HepG2 (cell line): ENCODE results near the gene ZNF284. TPM values are rescaled to one million over a fixed set of nuclear protein-coding genes. Genes with fewer than 3 reads are reported as not detected.

Experiments used
- AGO1 ChIP-seq: fragments of 200-400 bp; formaldehyde crosslinking; IDR thresholded peaks from 2 replicates; pipeline ENCODE4 v1.6.1; 2017; ENCODE audit warnings: mild to moderate bottlenecking, low read depth, low read length, moderate library complexity; ENCODE audit not compliant: poor library complexity, severe bottlenecking
- CBFB ChIP-seq: sonication (generic); formaldehyde crosslinking; IDR thresholded peaks from 2 replicates; pipeline ENCODE4 v1.4.0; 2020; ENCODE audit warnings: missing genetic modification reagents
- CC2D1A ChIP-seq: sonication (generic); formaldehyde crosslinking; IDR thresholded peaks from 2 replicates; pipeline ENCODE4 v1.8.1; 2023; ENCODE audit warnings: mild to moderate bottlenecking, missing genetic modification reagents
- GTF2F1 ChIP-seq: fragments of 150-350 bp; IDR thresholded peaks from 2 replicates; pipeline ENCODE4 v1.6.1; 2014; ENCODE audit warnings: low read length
- HMG20A ChIP-seq: IDR thresholded peaks from 2 replicates; pipeline ENCODE4 v1.6.1; 2016; ENCODE audit warnings: borderline replicate concordance
- HNRNPL ChIP-seq: fragments of 200-400 bp; formaldehyde crosslinking; IDR thresholded peaks from 2 replicates; pipeline ENCODE4 v1.6.1; 2017; ENCODE audit warnings: mild to moderate bottlenecking, low read depth, low read length
- JARID2 ChIP-seq: sonication (generic); formaldehyde crosslinking; IDR thresholded peaks from 2 replicates; pipeline ENCODE4 v1.8.1; 2023; ENCODE audit warnings: missing genetic modification reagents, inconsistent platforms; ENCODE audit not compliant: insufficient replicate concordance
- KDM3A ChIP-seq: IDR thresholded peaks from 2 replicates; pipeline ENCODE4 v1.6.1; 2018; ENCODE audit warnings: low read depth, missing compliant biosample characterization
- KLF12 ChIP-seq: sonication (generic); formaldehyde crosslinking; IDR thresholded peaks from 2 replicates; pipeline ENCODE4 v1.4.0; 2020; ENCODE audit warnings: missing genetic modification reagents, borderline replicate concordance
- MTF1 ChIP-seq: sonication (generic); formaldehyde crosslinking; IDR thresholded peaks from 2 replicates; pipeline ENCODE4 v1.5.0; 2020; ENCODE audit warnings: missing genetic modification reagents
- PAWR ChIP-seq: sonication (generic); formaldehyde crosslinking; IDR thresholded peaks from 2 replicates; pipeline ENCODE4 v1.4.0; 2020; ENCODE audit warnings: missing genetic modification reagents, mild to moderate bottlenecking, borderline replicate concordance
- PBX3 ChIP-seq: sonication (generic); formaldehyde crosslinking; IDR thresholded peaks from 2 replicates; pipeline ENCODE4 v1.8.1; 2023; ENCODE audit warnings: missing genetic modification reagents, inconsistent platforms, borderline replicate concordance
- RAD21 ChIP-seq: fragments of 450-650 bp; formaldehyde crosslinking; IDR thresholded peaks from 2 replicates; pipeline ENCODE4 v1.5.0; 2020; ENCODE audit warnings: mild to moderate bottlenecking
- SP1 ChIP-seq, 2 experiments: fragments of 450-650 bp in 1 of 2; sonication (generic) in 1 of 2; formaldehyde crosslinking in 1 of 2; IDR thresholded peaks; 2 replicates each; pipeline versions ENCODE4 v1.4.0 to v1.6.1; 2016 to 2020; ENCODE audit warnings: missing genetic modification reagents in 1 of 2
- TIGD3 ChIP-seq: sonication (generic); formaldehyde crosslinking; IDR thresholded peaks from 2 replicates; pipeline ENCODE4 v1.5.1; 2020; ENCODE audit warnings: mild to moderate bottlenecking, missing genetic modification reagents, borderline replicate concordance
- ZKSCAN5 ChIP-seq: sonication (generic); formaldehyde crosslinking; IDR thresholded peaks from 2 replicates; pipeline ENCODE4 v1.5.1; 2020; ENCODE audit warnings: mild to moderate bottlenecking, missing genetic modification reagents
- ZNF563 ChIP-seq: sonication (generic); formaldehyde crosslinking; IDR thresholded peaks from 2 replicates; pipeline ENCODE4 v1.8.0; 2022; ENCODE audit warnings: mild to moderate bottlenecking, moderate library complexity, missing genetic modification reagents
- ZNF674 ChIP-seq: sonication (generic); formaldehyde crosslinking; IDR thresholded peaks from 2 replicates; pipeline ENCODE4 v1.5.0; 2020; ENCODE audit warnings: low read depth, mild to moderate bottlenecking, missing genetic modification reagents
- ZNF691 ChIP-seq: sonication (generic); formaldehyde crosslinking; IDR thresholded peaks from 2 replicates; pipeline ENCODE4 v1.4.0; 2020; ENCODE audit warnings: missing genetic modification reagents, low read depth, mild to moderate bottlenecking, borderline replicate concordance
- polyA plus RNA-seq, 8 experiments: library from polyadenylated mRNA; depleted of rRNA in 3 of 8; stranded (reverse) in 7 of 8; unstranded in 1 of 8; fragments of >200 nt; fragmentation: Illumina TruSeq in 4 of 8; extraction: Trizol in 4 of 8; gene quantifications; 2 replicates each; pipeline versions ENCODE4 v1.2.1 to v1.2.3, GENCODE V29; 2011 to 2016; ENCODE audit warnings: low read depth in 4 of 8, missing spikeins in 1 of 8, mixed read lengths in 1 of 8; ENCODE audit not compliant: insufficient read depth in 1 of 8
- total RNA-seq, 5 experiments: library from RNA; depleted of rRNA; stranded (reverse); fragments of >200 nt; fragmentation: Illumina TruSeq; extraction: Trizol; gene quantifications; 2 replicates each; pipeline ENCODE4 v1.2.3, GENCODE V29; 2016; ENCODE audit warnings: low read depth in 1 of 5
- TF ChIP-seq, protein P1 (sequence below): sonication (generic); formaldehyde crosslinking; IDR thresholded peaks from 2 replicates; pipeline ENCODE4 v1.4.0; 2020; ENCODE audit warnings: missing genetic modification reagents, borderline replicate concordance
- TF ChIP-seq, protein P2 (sequence below): IDR thresholded peaks from 2 replicates; pipeline ENCODE4 v1.6.1; 2016; ENCODE audit warnings: missing biosample characterization, missing genetic modification reagents, low read depth

ZNF284 gene
- total and polyA plus RNA-seq, 2 of the 13 experiments (the other 11 are each of a cell fraction or from before 2014, with no cell fraction given) = 1.2 to 2.3 TPM

GRCh38 chr19:44113138-44113783 lies 41.3 kb downstream of the ZNF284 start, which contains the start of gene ZNF225 (continued):
- TF ChIP-seq ZNF691 (no peak), MTF1 (CRISPR knock-in tag) (no peak), RAD21 (0 out of 2 replicates have a peak, but pooled peaks have one; percentile 6), KDM3A (CRISPR knock-in tag) (no peak), CC2D1A (CRISPR knock-in tag) (no peak), KLF12 (CRISPR knock-in tag) (no peak), JARID2 (CRISPR knock-in tag) (no peak), ZKSCAN5 (no peak), ZNF674 (CRISPR knock-in tag) (no peak), TIGD3 (CRISPR knock-in tag) (no peak), GTF2F1 (no peak), HMG20A (CRISPR knock-in tag) (no peak; the same call in 1 of the 2 replicates), ZNF563 (CRISPR knock-in tag) (no peak), PAWR (CRISPR knock-in tag) (no peak), AGO1 (no peak), HNRNPL (no peak), SP1 (IDR thresholded peaks at IDR 0.05) (no peak), SP1 (CRISPR knock-in tag; IDR thresholded peaks at IDR 0.05) (no peak), PBX3 (CRISPR knock-in tag) (no peak), CBFB (CRISPR knock-in tag) (0 out of 2 replicates have a peak, but pooled peaks have one; percentile 49)
- TF ChIP-seq, protein P1, sequence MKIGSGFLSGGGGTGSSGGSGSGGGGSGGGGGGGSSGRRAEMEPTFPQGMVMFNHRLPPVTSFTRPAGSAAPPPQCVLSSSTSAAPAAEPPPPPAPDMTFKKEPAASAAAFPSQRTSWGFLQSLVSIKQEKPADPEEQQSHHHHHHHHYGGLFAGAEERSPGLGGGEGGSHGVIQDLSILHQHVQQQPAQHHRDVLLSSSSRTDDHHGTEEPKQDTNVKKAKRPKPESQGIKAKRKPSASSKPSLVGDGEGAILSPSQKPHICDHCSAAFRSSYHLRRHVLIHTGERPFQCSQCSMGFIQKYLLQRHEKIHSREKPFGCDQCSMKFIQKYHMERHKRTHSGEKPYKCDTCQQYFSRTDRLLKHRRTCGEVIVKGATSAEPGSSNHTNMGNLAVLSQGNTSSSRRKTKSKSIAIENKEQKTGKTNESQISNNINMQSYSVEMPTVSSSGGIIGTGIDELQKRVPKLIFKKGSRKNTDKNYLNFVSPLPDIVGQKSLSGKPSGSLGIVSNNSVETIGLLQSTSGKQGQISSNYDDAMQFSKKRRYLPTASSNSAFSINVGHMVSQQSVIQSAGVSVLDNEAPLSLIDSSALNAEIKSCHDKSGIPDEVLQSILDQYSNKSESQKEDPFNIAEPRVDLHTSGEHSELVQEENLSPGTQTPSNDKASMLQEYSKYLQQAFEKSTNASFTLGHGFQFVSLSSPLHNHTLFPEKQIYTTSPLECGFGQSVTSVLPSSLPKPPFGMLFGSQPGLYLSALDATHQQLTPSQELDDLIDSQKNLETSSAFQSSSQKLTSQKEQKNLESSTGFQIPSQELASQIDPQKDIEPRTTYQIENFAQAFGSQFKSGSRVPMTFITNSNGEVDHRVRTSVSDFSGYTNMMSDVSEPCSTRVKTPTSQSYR (CRISPR knock-in tag) = no peak
- TF ChIP-seq, protein P2, sequence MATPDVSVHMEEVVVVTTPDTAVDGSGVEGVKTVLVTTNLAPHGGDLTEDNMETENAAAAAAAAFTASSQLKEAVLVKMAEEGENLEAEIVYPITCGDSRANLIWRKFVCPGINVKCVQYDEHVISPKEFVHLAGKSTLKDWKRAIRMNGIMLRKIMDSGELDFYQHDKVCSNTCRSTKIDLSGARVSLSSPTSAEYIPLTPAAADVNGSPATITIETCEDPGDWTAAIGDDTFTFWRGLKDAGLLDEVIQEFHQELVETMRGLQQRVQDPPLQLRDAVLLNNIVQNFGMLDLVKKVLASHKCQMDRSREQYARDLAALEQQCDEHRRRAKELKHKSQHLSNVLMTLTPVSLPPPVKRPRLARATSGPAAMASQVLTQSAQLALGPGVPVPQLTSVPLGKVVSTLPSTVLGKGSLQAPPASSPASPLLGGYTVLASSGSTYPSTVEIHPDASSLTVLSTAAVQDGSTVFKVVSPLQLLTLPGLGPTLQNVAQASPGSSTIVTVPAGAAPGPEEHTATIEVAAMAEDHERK (CRISPR knock-in tag) = peak; percentile 75
